Measurements from ENCODE around the gene TFAP2E. TPM values are rescaled to one million over a fixed set of nuclear protein-coding genes. Genes with fewer than 3 reads are reported as not detected.
A peak's percentile ranks its signal among the peaks of the same experiment; 100 is the strongest.

The TFAP2E gene
- total RNA-seq, 6 experiments from 2014 or later = 0.15 to 0.24 TPM; not detected in 4

- DNase-seq (no peak), ATAC-seq (peak in 1 of 4 donors; percentile 1)
- intact Hi-C loops (cut with DNase I) = no loop called here
- H3K27ac ChIP-seq = peak overlapping the region; percentile 73 to 91 (median 74)
- TF ChIP-seq POLR2A (IDR thresholded peaks at IDR 0.05) = no peak
- no peak for TF ChIP-seq CTCF (IDR thresholded peaks at IDR 0.05)
- H3K27me3 ChIP-seq = no peaks in the 10 kb centered on the region
- peaks cover 0 to 37% (median under 1%) of the 10 kb centered on the region in 4 donors for H3K4me1 ChIP-seq
- 11% methylated on average over 29 of the region's 29 CpGs for WGBS (ENCODE audit: insufficient coverage, low coverage, low lambda C conversion rate, missing lambda C conversion rate)
- peak overlapping the region; percentile 90 to 98 (median 95) for H3K4me3 ChIP-seq
- H3K36me3 ChIP-seq = peaks cover 0 to 6% (median 1%) of the 10 kb centered on the region in 4 donors
- no peaks in the 10 kb centered on the region for H3K9me3 ChIP-seq
Measured at GRCh38 chr1:35640380-35641232, 67.5 kb downstream of the TFAP2E start.

- WGBS (ENCODE audit: insufficient coverage, low coverage, low lambda C conversion rate, missing lambda C conversion rate) = 0% methylated on average over 18 of the region's 43 CpGs
- Histone ChIP-seq H3K27ac (peak within 1 kb of the TSS; percentile 73 to 91 (median 74)), H3K27me3 (no peaks in the 10 kb centered on the region), H3K9me3 (no peaks in the 10 kb centered on the region), H3K4me3 (peak within 1 kb of the TSS; percentile 90 to 98 (median 95)), H3K4me1 (peaks cover 0 to 34% (median under 1%) of the 10 kb centered on the region in 4 donors), H3K36me3 (peaks cover 0 to under 1% (median 0%) of the 10 kb centered on the region in 4 donors)
- intact Hi-C loops (cut with DNase I) = no loop called here
- peak; percentile 91 to 94 (median 94) for ATAC-seq
- peak; percentile 85 for TF ChIP-seq POLR2A (IDR thresholded peaks at IDR 0.05)
- TF ChIP-seq CTCF (IDR thresholded peaks at IDR 0.05) = no peak
- DNase-seq = peak; percentile 95 to 96 (median 96)
Measured at GRCh38 chr1:35641233-35641866, 68.2 kb downstream of the TFAP2E start, which contains the start of gene PSMB2. PSMB2 (minus strand) TSS chr1:35641526; CDS start chr1:35641432, 94 bp downstream.

- intact Hi-C loops (cut with DNase I) = no loop called here
- H3K9me3 ChIP-seq = no peaks in the 10 kb centered on the region
- peak overlapping the region; percentile 90 to 98 (median 95) for H3K4me3 ChIP-seq
- TF ChIP-seq POLR2A (IDR thresholded peaks at IDR 0.05) = no peak
- no peak for TF ChIP-seq CTCF (IDR thresholded peaks at IDR 0.05)
- no peaks in the 10 kb centered on the region for H3K27me3 ChIP-seq
- H3K36me3 ChIP-seq = no peaks in the 10 kb centered on the region
- WGBS (ENCODE audit: insufficient coverage, low coverage, low lambda C conversion rate, missing lambda C conversion rate) = 15% methylated on average over 14 of the region's 14 CpGs
- DNase-seq = no peak
- peak overlapping the region; percentile 73 to 91 (median 74) for H3K27ac ChIP-seq
- H3K4me1 ChIP-seq = peaks cover 0 to 27% (median under 1%) of the 10 kb centered on the region in 4 donors
- no peak for ATAC-seq
Measured at GRCh38 chr1:35642471-35642955, 69.4 kb downstream of the TFAP2E start.

- no peaks in the 10 kb centered on the region for H3K9me3 ChIP-seq
- DNase-seq = no peak
- TF ChIP-seq CTCF (IDR thresholded peaks at IDR 0.05) (no peak), POLR2A (IDR thresholded peaks at IDR 0.05) (no peak)
- ATAC-seq = no peak
- intact Hi-C loops (cut with DNase I) = no loop called here
- no peaks in the 10 kb centered on the region for H3K27me3 ChIP-seq
- peaks cover 0 to 11% (median under 1%) of the 10 kb centered on the region in 4 donors for H3K4me1 ChIP-seq
- 38% methylated on average over 2 of the region's 2 CpGs for WGBS (ENCODE audit: insufficient coverage, low coverage, low lambda C conversion rate, missing lambda C conversion rate)
- no peaks in the 10 kb centered on the region for H3K36me3 ChIP-seq
- H3K27ac ChIP-seq = no peak overlapping the region
- no peak overlapping the region for H3K4me3 ChIP-seq
Measured at GRCh38 chr1:35644204-35644603, 71.1 kb downstream of the TFAP2E start.

Other genes starting within 250 kb of the TFAP2E start
- 10 to 100 TPM; 35.3 to 84.9 (median 54.3) TPM for gene KIAA0319L, start 15.9 kb upstream of the TFAP2E start, total RNA-seq
- gene NCDN, start 15.5 kb upstream of the TFAP2E start, total RNA-seq = 10 to 100 TPM in 2 of 6 experiments, 1 to 10 TPM in 4; 5.9 to 11.7 (median 7.3) TPM
- 10 to 100 TPM; 41.7 to 54.6 (median 48.3) TPM for gene PSMB2, start 68.2 kb downstream of the TFAP2E start, total RNA-seq
- 1 to 10 TPM; 2.2 to 4.2 (median 3.6) TPM for gene C1orf216, start 145.6 kb downstream of the TFAP2E start, total RNA-seq
- 1 to 10 TPM in 2 of 6 experiments, under 1 TPM in 4; 0.13 to 3.2 (median 0.31) TPM for gene CLSPN, start 196.7 kb downstream of the TFAP2E start, total RNA-seq
- 10 to 100 TPM in 1 of 6 experiments, 1 to 10 TPM in 5; 6.5 to 10.4 (median 7.7) TPM for gene AGO4, start 234.7 kb downstream of the TFAP2E start, total RNA-seq

Data from right lobe of liver (tissue), 6 donors.